HG03280 (cell line): Measurements from ENCODE around the gene FOXN1.

Experiments
- ATAC-seq: cut with Tn5 transposase; IDR thresholded peaks from one replicate; pipeline ENCODE4 v1.9.1; 2021; ENCODE audit warnings: mild to moderate bottlenecking, moderate library complexity; ENCODE audit not compliant: unreplicated experiment

FOXN1 gene

DNA sequence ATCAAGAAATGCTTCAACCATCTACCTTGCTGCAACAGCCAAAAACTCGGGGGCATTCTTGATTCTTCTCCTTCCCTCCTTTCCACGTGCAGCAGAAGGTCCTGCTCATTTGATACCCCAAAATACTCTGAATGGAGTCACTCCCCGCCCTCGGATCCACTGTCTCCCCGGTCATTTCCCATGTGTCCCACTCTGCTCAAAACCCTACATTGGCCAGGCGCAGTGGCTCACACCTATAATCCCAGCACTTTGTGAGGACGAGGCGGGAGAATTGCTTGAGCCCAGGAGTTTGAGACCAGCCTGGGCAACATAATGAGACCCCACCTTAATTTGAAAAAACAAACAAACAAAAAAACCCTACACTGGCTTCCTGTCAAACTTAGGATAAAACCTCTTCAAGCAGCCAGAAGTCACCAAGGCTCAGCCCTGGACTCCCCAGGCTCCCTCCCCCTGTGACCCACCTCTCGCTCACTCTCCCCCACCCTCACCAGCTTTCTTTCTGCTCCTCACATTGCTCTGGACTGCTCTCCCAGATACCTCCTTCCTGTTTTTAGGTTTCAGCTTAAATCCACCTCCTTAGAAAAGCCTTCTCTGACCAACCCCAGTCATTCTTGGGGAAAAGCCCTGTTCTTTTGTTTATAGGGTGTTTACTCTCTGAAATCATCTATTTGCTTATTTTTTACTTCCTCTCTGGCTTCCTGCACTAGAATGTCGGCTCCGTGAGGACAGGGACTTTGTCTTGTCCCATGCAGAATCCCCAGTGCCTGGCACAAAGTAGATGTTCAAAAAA lies 29.9 kb upstream of the FOXN1 start:
- ATAC-seq: no peak

DNA sequence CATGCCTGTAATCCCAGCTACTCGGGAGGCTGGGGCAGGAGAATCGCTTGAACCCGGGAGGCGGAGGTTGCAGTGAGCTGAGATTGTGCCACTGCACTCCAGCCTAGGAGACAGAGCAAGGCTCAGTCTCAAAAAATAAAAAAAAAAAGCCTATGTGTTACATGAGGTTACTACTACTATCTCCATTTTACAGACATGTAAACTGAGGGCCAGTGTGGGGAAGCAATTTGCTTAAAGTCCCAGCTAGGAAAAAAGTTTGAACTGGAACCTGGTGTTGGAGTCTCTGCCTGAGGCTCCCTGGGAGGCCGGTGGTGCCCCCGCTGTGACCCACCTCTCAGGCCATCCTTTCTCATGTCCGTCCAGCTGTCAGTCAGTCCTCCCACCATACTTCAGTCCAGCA lies 28.2 kb upstream of the FOXN1 start:
- no peak for ATAC-seq

DNA sequence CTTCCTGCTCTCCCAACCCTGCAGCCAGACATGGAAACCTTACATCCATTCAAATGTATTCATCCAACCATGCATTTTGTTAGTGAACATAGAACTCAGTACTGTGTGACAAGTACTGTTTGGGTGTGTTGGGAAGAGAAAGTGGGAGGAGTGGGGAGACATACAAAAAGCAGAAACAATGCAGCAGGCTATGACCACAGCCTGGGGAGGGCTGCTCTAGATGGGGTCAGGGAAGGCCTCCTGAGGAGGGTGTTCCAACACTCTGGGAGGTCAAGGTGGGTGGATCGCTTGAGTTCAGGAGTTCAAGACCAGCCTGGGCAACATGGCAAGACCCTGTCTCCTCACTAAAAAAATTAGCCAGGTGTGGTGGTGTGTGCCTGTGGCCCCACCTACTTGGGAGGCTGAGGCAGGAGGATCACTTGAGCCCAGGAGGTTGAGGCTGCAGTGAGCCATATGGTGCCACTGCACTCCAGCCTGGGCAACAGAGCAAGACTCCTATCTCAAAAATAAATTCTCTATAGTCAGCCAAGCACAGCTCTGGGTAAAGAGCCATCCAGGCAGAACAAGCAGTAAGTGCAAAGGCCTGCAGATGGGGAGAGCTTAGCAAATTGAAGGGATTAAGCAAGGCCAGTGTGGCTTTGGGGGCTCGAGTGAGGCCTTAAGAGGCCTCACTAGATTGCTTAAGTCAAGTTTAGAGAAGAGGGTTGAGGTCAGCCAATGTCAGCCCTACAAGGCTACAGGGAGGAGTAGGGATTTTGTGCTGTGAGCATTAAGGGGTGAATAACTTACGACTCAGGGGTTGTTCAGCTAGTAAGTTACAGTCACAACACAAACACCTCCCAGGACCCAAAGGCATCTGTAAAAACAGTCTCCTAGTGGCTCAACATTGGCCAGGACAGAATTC lies 27.2 kb upstream of the FOXN1 start:
- ATAC-seq: no peak

DNA sequence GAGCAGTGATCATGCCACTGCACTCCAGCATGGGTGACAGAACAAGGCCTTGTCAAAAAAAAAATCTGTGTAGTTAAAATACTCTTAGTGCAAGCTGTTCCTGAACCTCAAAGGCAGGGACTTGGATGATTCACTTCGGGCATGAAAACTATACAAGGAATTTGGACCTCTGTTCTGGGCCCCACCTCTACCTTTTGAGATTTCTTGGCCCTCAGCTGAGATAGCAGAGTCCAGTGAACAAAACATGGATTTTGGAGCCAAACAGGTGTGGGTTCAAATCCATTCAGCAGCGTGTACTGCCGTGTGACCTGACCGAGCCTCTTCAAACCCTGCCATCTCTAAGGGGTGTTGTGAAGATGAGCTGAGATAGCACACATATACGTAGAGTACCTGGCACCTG lies 25.9 kb upstream of the FOXN1 start:
- ATAC-seq: no peak

- no peak for ATAC-seq
These were observed 25.2 kb upstream of the FOXN1 start for GRCh38 chr17:28480799-28481571.

- no peak for ATAC-seq
These were observed 23.5 kb upstream of the FOXN1 start for GRCh38 chr17:28482551-28483199.

GRCh38 chr17:28484296-28484695 lies 21.9 kb upstream of the FOXN1 start:
- peak; percentile 78 for ATAC-seq

GRCh38 chr17:28485049-28485448 lies 21.1 kb upstream of the FOXN1 start:
- ATAC-seq: no peak

DNA sequence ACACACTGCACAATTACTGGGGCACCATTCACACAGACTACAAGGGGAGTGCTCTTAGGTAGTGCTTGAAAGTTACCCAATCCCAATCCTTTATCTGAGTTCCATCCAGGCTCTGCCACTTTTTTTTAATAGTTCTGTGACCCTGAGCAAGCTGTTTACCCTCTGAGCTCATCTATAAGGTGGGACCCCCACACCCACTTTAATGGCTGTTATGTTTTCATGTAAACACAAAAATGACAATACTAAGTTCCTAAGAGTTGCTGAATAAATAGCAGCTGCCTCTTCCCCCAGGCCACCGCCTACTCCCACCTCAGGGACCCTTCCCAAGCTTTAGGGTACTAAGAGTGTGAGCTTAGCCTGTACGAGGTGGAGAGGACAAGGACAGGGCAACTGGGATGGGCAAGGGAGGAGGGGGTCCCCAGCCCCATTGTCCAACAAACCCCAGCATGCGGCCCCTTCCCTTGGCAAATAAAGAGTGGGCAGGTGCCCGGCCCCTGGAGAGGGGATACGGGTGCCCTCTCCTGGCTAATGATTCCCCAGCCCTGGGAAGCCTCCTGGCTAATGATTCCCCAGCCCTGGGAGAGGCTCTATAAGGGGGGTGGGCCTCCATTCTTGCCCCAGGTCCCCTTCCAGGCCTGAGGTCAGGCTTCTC lies 18.1 kb upstream of the FOXN1 start:
- ATAC-seq: no peak

GRCh38 chr17:28488533-28489276 lies 17.4 kb upstream of the FOXN1 start:
- ATAC-seq: no peak

- no peak for ATAC-seq
These were observed 14.9 kb upstream of the FOXN1 start for GRCh38 chr17:28491286-28491685.

- no peak for ATAC-seq
These were observed 14.3 kb upstream of the FOXN1 start for GRCh38 chr17:28491860-28492259.

- ATAC-seq: no peak
These were observed 13.5 kb upstream of the FOXN1 start for GRCh38 chr17:28492352-28493310.

DNA sequence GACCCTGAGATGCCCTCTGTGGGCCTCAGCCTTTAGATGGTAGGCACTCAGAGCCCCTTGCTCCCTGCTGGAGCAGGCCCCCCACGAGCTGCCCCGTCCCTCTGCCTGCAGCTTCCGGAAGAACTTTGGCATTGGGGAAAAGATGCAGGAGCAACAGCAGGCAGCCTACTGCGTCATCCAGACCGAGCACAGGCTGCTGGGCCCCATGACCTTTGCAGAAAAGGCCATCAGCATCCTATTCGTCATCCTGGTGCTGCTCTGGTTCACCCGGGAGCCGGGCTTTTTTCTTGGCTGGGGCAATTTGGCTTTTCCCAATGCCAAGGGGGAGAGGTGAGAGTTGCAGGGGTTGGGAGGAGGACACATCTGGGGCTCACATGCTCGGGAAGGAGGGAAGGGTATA lies 12.7 kb upstream of the FOXN1 start:
- ATAC-seq: no peak

DNA sequence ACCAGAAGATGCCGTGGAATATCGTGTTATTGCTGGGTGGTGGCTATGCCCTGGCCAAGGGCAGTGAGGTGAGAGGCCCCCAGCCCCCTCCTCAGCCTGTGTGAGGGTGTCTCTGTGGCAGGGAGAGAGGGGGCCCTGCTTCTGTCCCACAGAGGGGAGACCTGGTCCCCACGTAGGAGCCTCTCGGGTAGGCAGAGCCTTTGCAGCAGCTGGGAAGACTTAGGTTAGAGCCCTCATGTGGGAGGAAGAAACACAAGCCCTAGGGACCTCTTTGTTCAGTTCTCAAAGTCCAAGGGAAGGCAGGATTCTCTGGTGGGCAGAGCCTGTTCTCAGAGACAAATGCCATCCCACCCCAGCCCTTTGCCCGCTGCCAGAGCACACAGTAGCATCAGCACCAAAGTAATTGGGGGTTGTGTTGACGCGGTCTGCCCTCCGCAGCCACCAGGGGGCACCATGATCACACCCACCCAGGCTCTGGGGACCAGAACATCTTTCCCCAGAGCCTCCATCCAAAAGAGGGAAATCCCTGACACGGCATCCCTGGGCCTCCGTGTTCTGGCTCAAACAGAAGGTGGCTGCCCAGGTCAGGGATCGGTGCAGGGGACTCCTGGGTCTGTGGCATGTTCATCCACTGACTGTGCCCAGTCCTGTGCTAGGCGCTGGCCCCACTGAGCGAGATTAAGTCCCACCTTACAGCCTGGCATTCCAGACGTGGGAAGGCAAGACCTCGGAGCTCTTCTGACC lies 11.5 kb upstream of the FOXN1 start:
- ATAC-seq: peak; percentile 45

- ATAC-seq: no peak
These were observed 10.5 kb upstream of the FOXN1 start for GRCh38 chr17:28495635-28496034.

DNA sequence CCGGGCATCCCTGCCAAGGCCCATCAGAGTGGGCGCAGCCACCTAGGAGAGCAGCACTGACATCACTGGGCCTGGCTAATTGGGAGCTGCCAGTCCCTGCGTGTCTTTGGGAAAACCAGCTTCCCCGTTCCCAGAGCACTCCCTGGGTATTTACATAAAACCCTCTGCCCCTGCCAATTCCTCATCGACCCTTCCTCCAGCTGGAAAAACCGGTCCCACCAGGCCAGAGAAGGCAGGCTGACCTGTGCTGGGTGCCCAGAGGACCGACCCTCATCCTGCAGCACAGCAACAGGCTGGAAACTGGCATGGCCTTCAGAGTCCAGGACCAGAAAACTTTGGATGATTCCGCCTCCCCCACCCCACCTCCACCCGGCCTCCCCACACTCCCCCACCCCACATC lies 8.2 kb upstream of the FOXN1 start:
- no peak for ATAC-seq
